PC-3 (cell line): ENCODE results near the gene PSMD10. TPM values are rescaled to one million over a fixed set of nuclear protein-coding genes. Genes with fewer than 3 reads are reported as not detected.
A peak's percentile ranks its signal among the peaks of the same experiment; 100 is the strongest.

Source experiments
- ATAC-seq: fragments of 200-7000 bp; cut with Tn5 transposase; 2 replicates; pipeline ENCODE4 v1.9.1; 2020; ENCODE audit warnings: mild to moderate bottlenecking, moderate library complexity
- BruUV-seq: library from RNA; stranded (reverse); fragments of 400-500 nt; replicated peaks from 2 replicates; lab custom pipeline; 2021; lab: Mats Ljungman, UMichigan
- CTCF ChIA-PET: fragments of 300-600 bp; sonication (Branson Sonifier 250); formaldehyde crosslinking; loops from one replicate; lab custom pipeline; 2022; ENCODE audit warnings: antibody characterized with exemption; lab: Charles Lee
- POLR2A ChIA-PET: fragments of 300-600 bp; sonication (Branson Sonifier 250); formaldehyde crosslinking; loops from one replicate; lab custom pipeline; 2022; ENCODE audit warnings: antibody characterized with exemption; ENCODE audit not compliant: unreplicated experiment; lab: Charles Lee
- DNase-seq: peaks from one replicate; pipeline ENCODE4 v3.0.0-alpha.2; 2015
- H2AFZ ChIP-seq: fragments of 300-600 bp; sonication (generic); 2 replicates; pipeline ENCODE4 v1.6.0; 2016; ENCODE audit warnings: antibody characterized with exemption, low read length
- H3F3A ChIP-seq: fragments of 300-600 bp; sonication (generic); one replicate; pipeline ENCODE4 v1.6.0; 2017; ENCODE audit warnings: antibody characterized with exemption, low read length, control low read depth, mild to moderate bottlenecking; ENCODE audit not compliant: unreplicated experiment
- H3K27ac ChIP-seq: fragments of 300-600 bp; sonication (generic); 2 replicates; pipeline ENCODE4 v1.5.1; 2016; ENCODE audit warnings: mild to moderate bottlenecking, low read length
- H3K27me3 ChIP-seq: fragments of 300-600 bp; sonication (generic); 2 replicates; pipeline ENCODE4 v1.6.1; 2016; ENCODE audit warnings: low read length, mixed read lengths
- H3K36me3 ChIP-seq: fragments of 300-600 bp; sonication (generic); 2 replicates; pipeline ENCODE4 v1.6.1; 2016; ENCODE audit warnings: low read depth, mixed run types, low read length, mixed read lengths
- H3K4me1 ChIP-seq: fragments of 300-600 bp; sonication (generic); 2 replicates; pipeline ENCODE4 v1.5.1; 2016; ENCODE audit warnings: low read length; ENCODE audit not compliant: insufficient read depth
- H3K4me2 ChIP-seq: fragments of 300-600 bp; sonication (generic); 2 replicates; pipeline ENCODE4 v1.6.0; 2016; ENCODE audit warnings: low read length
- H3K4me3 ChIP-seq: fragments of 300-600 bp; sonication (generic); 2 replicates; pipeline ENCODE4 v1.5.1; 2016; ENCODE audit warnings: mild to moderate bottlenecking, low read length, mixed read lengths
- H3K79me2 ChIP-seq: fragments of 300-600 bp; sonication (generic); 2 replicates; pipeline ENCODE4 v1.6.1; 2017; ENCODE audit warnings: low read length, mixed read lengths
- H3K9ac ChIP-seq: fragments of 300-600 bp; sonication (generic); 2 replicates; pipeline ENCODE4 v1.6.0; 2016; ENCODE audit warnings: mild to moderate bottlenecking, low read length
- H3K9me2 ChIP-seq: fragments of 300-600 bp; sonication (generic); replicated peaks from 2 replicates; pipeline ENCODE4 v1.6.1; 2016; ENCODE audit warnings: mixed run types, low read length, mixed read lengths
- H3K9me3 ChIP-seq: fragments of 300-600 bp; sonication (generic); 2 replicates; pipeline ENCODE4 v1.6.1; 2016; ENCODE audit warnings: low read length, mixed read lengths
- H4K20me1 ChIP-seq: fragments of 300-600 bp; sonication (generic); 2 replicates; pipeline ENCODE4 v1.6.1; 2016; ENCODE audit warnings: low read length, mixed read lengths
- EZH2 ChIP-seq: fragments of 300-600 bp; sonication (generic); IDR thresholded peaks from one replicate; pipeline ENCODE4 v1.6.1; 2017; ENCODE audit warnings: antibody characterized with exemption, mild to moderate bottlenecking, low read length; ENCODE audit not compliant: unreplicated experiment
- EZH2phosphoT487 ChIP-seq: fragments of 300-600 bp; sonication (generic); IDR thresholded peaks from 2 replicates; pipeline ENCODE4 v1.6.1; 2018; ENCODE audit warnings: mild to moderate bottlenecking, antibody characterized with exemption, low read length, borderline replicate concordance
- intact Hi-C: fragments of 100-400 bp; cut with micrococcal nuclease; formaldehyde crosslinking; loops from 2 replicates; pipeline ENCODE4 v1.9.0; 2023
- total RNA-seq: library from RNA; depleted of rRNA; stranded (reverse); fragments of >200 nt; gene quantifications from 2 replicates; pipeline ENCODE4 v1.2.3, GENCODE V29; 2014; rRNA removed
- TF ChIP-seq, protein P1 (sequence below): fragments of 300-600 bp; sonication (generic); conservative IDR thresholded peaks from 2 replicates; pipeline ENCODE4 v1.5.1; 2017; ENCODE audit warnings: antibody characterized with exemption, low read depth, mild to moderate bottlenecking, low read length

Gene PSMD10
- total RNA-seq, 1 experiment from 2014 or later: 102 TPM

DNA sequence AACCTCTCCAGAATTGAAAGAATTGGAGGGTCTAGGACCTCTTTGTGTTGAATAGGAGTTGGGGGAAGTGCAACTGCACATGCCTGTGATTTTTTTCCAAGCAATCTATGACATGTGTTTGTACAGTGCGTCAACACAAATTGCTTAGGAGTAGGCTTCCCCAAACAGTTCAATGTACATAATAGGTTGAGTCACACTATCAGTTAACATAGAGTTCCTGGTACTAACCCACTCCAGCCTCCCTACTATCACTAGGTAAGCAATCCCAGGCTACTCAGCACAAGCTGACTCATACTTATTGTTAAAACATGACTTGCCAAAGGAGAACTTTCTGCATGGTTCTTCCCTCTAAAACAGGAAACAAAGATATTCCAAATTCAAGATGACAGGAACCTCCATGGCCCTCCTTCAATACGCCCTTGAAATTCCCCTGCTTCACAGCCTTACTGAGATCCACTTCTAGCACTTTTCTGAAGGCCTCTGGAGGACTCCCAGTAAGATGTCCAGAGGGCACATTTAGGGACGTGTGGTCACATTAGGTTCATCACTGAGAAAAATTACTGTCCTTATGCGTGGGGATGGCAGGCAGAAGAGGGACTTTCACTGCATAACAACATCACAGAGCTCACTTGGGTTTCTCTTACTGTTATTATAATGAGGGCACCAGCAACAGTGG, 54.9 kb downstream of the PSMD10 start:
- ChIA-PET POLR2A (interaction anchor here (0.5 kb wide), 1 partner anchor 22 kb away, joined by 7 read pairs; no protein-coding TSS in a partner anchor), CTCF (no interaction called here)
- peak overlapping the region; percentile 98 for H3K27ac ChIP-seq
- H3K9me3 ChIP-seq: no peaks in the 10 kb centered on the region
- H3K4me2 ChIP-seq: peak overlapping the region; percentile 70
- H3K79me2 ChIP-seq: no peaks in the 10 kb centered on the region
- no peak overlapping the region for H3K4me3 ChIP-seq
- peak overlapping the region; percentile 81 for H3K9ac ChIP-seq
- no TSS peak for BruUV-seq
- intact Hi-C loops: loop anchor here (1.0 to 2.0 kb wide), 2 partner anchors 14 to 35 kb away; no protein-coding TSS in a partner anchor
- no peaks in the 10 kb centered on the region for H3K36me3 ChIP-seq
- peak; percentile 95 for DNase-seq
- no peaks in the 10 kb centered on the region for H3K9me2 ChIP-seq
- H4K20me1 ChIP-seq: no peaks in the 10 kb centered on the region
- H2AFZ ChIP-seq: peak overlapping the region; percentile 64
- H3F3A ChIP-seq: peaks cover 5% of the 10 kb centered on the region
- peaks cover 53% of the 10 kb centered on the region for H3K4me1 ChIP-seq
- ATAC-seq: peak; percentile 92
- H3K27me3 ChIP-seq: no peaks in the 10 kb centered on the region
- TF ChIP-seq EZH2phosphoT487 (no peak), EZH2 (no peak)
- TF ChIP-seq, protein P1, sequence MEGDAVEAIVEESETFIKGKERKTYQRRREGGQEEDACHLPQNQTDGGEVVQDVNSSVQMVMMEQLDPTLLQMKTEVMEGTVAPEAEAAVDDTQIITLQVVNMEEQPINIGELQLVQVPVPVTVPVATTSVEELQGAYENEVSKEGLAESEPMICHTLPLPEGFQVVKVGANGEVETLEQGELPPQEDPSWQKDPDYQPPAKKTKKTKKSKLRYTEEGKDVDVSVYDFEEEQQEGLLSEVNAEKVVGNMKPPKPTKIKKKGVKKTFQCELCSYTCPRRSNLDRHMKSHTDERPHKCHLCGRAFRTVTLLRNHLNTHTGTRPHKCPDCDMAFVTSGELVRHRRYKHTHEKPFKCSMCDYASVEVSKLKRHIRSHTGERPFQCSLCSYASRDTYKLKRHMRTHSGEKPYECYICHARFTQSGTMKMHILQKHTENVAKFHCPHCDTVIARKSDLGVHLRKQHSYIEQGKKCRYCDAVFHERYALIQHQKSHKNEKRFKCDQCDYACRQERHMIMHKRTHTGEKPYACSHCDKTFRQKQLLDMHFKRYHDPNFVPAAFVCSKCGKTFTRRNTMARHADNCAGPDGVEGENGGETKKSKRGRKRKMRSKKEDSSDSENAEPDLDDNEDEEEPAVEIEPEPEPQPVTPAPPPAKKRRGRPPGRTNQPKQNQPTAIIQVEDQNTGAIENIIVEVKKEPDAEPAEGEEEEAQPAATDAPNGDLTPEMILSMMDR: no peak

DNA sequence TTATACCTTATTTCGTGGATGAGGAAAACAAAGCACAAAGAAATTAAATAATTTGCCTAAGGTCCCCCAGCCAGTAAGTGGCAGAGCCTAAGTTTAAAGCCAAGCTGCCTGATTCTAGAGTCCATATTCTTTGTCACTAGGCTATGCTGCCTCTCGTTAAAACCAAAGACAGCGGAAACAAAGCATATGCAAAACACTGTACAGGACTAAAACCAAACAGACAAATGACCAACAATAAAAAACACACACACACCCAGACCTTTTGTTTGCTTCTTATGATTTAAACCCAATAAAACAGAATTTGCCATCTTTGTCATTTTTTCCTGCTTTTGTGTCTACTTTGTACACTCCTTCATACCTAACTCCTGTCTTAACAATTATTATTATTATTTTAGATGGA, 56.6 kb downstream of the PSMD10 start:
- no peak overlapping the region for H2AFZ ChIP-seq
- peak overlapping the region; percentile 98 for H3K27ac ChIP-seq
- H3K4me3 ChIP-seq: no peak overlapping the region
- no peaks in the 10 kb centered on the region for H3K36me3 ChIP-seq
- peaks cover 5% of the 10 kb centered on the region for H3F3A ChIP-seq
- H3K27me3 ChIP-seq: no peaks in the 10 kb centered on the region
- no TSS peak for BruUV-seq
- peak overlapping the region; percentile 72 for H3K9ac ChIP-seq
- no peaks in the 10 kb centered on the region for H3K9me2 ChIP-seq
- no peaks in the 10 kb centered on the region for H3K9me3 ChIP-seq
- peak; percentile 26 for DNase-seq
- POLR2A ChIA-PET: no interaction called here
- peaks cover 65% of the 10 kb centered on the region for H3K4me1 ChIP-seq
- TF ChIP-seq EZH2: no peak
- TF ChIP-seq, protein P1: no peak
- TF ChIP-seq EZH2phosphoT487: no peak
- CTCF ChIA-PET: interaction anchor here (0.7 kb wide), 1 partner anchor 14 kb away, joined by 3 read pairs; no protein-coding TSS in a partner anchor
- ATAC-seq: peak; percentile 29
- intact Hi-C loops: no loop called here
- no peaks in the 10 kb centered on the region for H3K79me2 ChIP-seq
- H4K20me1 ChIP-seq: no peaks in the 10 kb centered on the region
- peak overlapping the region; percentile 67; the same call in 1 of the 2 replicates for H3K4me2 ChIP-seq

Other genes starting within 250 kb of the PSMD10 start
- gene TEX13B, start 109.2 kb downstream of the PSMD10 start, total RNA-seq: not detected in 2 replicates
- 0.84 and 4.8 TPM in 2 replicates for gene VSIG1, start 46.5 kb downstream of the PSMD10 start, total RNA-seq
- gene ATG4A, start 236 bp upstream of the PSMD10 start, total RNA-seq: 15.0 and 21.0 TPM in 2 replicates